Pancreas (tissue), 10 donors: ENCODE data around the gene MARVELD2. TPM values are rescaled to one million over a fixed set of nuclear protein-coding genes. Genes with fewer than 3 reads are reported as not detected.

ENCODE experiments used
- ATAC-seq, 4 donors: fragments of 200-7000 bp; cut with Tn5 transposase; one replicate each; pipeline versions ENCODE4 v1.8.0 to v1.9.1; 2020; ENCODE audit warnings: mild to moderate bottlenecking in 4 of 4, moderate library complexity in 4 of 4
- DNase-seq, 6 donors: peaks; one replicate each; pipeline ENCODE4 v3.0.0-alpha.2; 2020
- FAIRE-seq: peaks from 2 replicates; lab custom pipeline; 2012; peaks lifted over from hg19 to GRCh38; lab: Jason Lieb, UNC
- H3K27ac ChIP-seq, 4 donors: fragments of 200-600 bp; sonication (generic); 1 replicate in 3 of 4; 2 replicates in 1 of 4; pipeline versions ENCODE4 v1.5.0 to v1.8.0; 2020
- H3K27me3 ChIP-seq, 4 donors: fragments of 200-600 bp; one replicate each; pipeline ENCODE4 v1.8.0; 2021
- H3K36me3 ChIP-seq, 3 donors: fragments of 200-600 bp; sonication (generic) in 1 of 3; one replicate each; pipeline versions ENCODE4 v1.5.0 to v1.8.0; 2020 to 2021
- H3K4me1 ChIP-seq, 3 donors: fragments of 200-600 bp; one replicate each; pipeline ENCODE4 v1.8.0; 2021
- H3K4me3 ChIP-seq, 4 donors: fragments of 200-600 bp; sonication (generic) in 2 of 4; one replicate each; pipeline versions ENCODE4 v1.5.0 to v1.8.0; 2020 to 2021
- H3K9me3 ChIP-seq, 4 donors: fragments of 200-600 bp; one replicate each; pipeline ENCODE4 v1.8.0; 2021
- WGBS, 2 donors: extraction: QIAGEN DNeasy Blood & Tissue Kit; methylation state at CpG; one replicate each; pipeline ENCODE4 v1.1.7; 2013; 5-methylcytosine and 5-hydroxymethylcytosine counted together
- intact Hi-C, 3 donors: fragments of 100-400 bp; cut with DNase I; formaldehyde crosslinking; loops; one replicate each; pipeline versions ENCODE4 v1.11.1 to v1.14.2; 2022
- polyA plus RNA-seq, 2 donors: library from polyadenylated mRNA; stranded (reverse); fragments of 200-250 nt; gene quantifications; one replicate each; pipeline ENCODE4 v1.2.3, GENCODE V29; 2013
- total RNA-seq, 6 donors: library from RNA; stranded (reverse); fragmentation: NEBNext Ultra II Directional in 4 of 6; extraction: Animal tissue kit (Norgen Biotek cat#: 25700) in 4 of 6; gene quantifications; one replicate each; pipeline versions ENCODE4 v1.2.1 to v1.2.4, GENCODE V29; 2021 to 2023
- TF ChIP-seq, protein P1 (sequence below), 4 donors: fragments of 200-600 bp; sonication (generic) in 3 of 4; IDR thresholded peaks; one replicate each; pipeline versions ENCODE4 v1.5.0 to v1.8.0; 2021; ENCODE audit warnings: antibody characterized with exemption in 4 of 4
- donor health status: healthy with polysubstance abuse.
- donor health status: DM: no; HTN: no; CAD: no; lungs with moderate emphysema.
- donor health status: DM: no; HTN: no; CAD: no.
- donor health status: control.
- donor health status: control.
- donor health status: Bipolar disorder and iron deficiency.
- donor health status: DM: yes; HTN: yes; CAD: no.
- donor health status: DM: no; HTN: no; CAD: no.
- donor health status: DM: no; HTN: no; CAD: no.
- donor health status: DM: yes; HTN: yes; CAD: no.

MARVELD2 gene
- total and polyA plus RNA-seq, 8 donors, result 4.0 to 34.7 (median 17.4) TPM

DNA sequence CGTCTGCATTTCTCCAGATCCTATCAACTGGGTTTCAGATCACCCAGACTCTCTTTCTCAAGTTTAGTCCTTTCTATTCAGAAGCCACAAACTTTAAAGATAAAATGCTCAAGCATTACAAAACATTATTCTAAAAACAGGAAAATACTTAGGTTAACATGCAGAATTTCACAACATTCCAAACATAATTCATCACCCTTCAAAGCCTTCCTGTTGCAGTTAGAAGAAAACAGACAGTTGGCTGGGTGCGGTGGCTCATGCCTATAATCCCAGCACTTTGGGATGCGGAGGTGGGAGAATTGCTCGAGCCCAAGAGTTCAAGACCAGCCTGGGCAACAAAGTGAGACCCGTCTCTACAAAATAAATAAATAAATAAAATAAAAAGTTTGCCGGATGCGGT is 70.0 kb downstream of the MARVELD2 start:
- peaks cover 9 to 12% (median 10%) of the 10 kb centered on the region in 3 donors for H3K4me1 ChIP-seq
- peak overlapping the region in 1 of 4 donors; percentile 10 for H3K27ac ChIP-seq
- no peak overlapping the region for H3K4me3 ChIP-seq
- 84% methylated on average over 7 of the region's 7 CpGs for WGBS, 2 donors
- FAIRE-seq (no peak), ATAC-seq (no peak), DNase-seq (no peak)
- no peaks in the 10 kb centered on the region for H3K9me3 ChIP-seq
- no peaks in the 10 kb centered on the region for H3K27me3 ChIP-seq
- intact Hi-C loops, result no loop called here
- TF ChIP-seq, protein P1, sequence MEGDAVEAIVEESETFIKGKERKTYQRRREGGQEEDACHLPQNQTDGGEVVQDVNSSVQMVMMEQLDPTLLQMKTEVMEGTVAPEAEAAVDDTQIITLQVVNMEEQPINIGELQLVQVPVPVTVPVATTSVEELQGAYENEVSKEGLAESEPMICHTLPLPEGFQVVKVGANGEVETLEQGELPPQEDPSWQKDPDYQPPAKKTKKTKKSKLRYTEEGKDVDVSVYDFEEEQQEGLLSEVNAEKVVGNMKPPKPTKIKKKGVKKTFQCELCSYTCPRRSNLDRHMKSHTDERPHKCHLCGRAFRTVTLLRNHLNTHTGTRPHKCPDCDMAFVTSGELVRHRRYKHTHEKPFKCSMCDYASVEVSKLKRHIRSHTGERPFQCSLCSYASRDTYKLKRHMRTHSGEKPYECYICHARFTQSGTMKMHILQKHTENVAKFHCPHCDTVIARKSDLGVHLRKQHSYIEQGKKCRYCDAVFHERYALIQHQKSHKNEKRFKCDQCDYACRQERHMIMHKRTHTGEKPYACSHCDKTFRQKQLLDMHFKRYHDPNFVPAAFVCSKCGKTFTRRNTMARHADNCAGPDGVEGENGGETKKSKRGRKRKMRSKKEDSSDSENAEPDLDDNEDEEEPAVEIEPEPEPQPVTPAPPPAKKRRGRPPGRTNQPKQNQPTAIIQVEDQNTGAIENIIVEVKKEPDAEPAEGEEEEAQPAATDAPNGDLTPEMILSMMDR (IDR thresholded peaks at IDR 0.05), result no peak
- no peaks in the 10 kb centered on the region for H3K36me3 ChIP-seq

DNA sequence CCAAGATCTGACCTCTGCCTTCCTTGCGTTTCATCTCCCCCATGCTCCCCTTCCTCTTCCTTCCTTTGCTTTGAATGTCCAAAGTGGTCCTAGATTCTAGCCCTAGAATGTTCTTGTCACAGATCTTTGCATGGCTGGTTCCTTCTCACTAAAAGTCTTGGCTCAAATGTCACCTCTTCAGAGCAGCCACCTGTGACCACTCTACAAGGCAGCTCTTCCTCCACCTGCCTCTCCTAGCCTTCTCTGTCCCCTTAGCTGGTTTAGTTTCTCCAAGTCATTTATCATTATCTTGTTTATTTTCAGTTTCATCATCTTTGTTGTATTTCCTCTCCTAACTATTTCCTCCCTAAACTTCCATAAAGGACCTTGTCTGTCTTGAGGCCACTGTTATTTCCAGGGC is 70.6 kb downstream of the MARVELD2 start:
- ATAC-seq, result peak in 2 of 4 donors; percentile 10 to 21
- TF ChIP-seq, protein P1 (IDR thresholded peaks at IDR 0.05), result no peak
- Histone ChIP-seq H3K27me3 (no peaks in the 10 kb centered on the region), H3K27ac (peak overlapping the region in 1 of 4 donors; percentile 10), H3K4me1 (peaks cover 14 to 18% (median 15%) of the 10 kb centered on the region in 3 donors), H3K9me3 (no peaks in the 10 kb centered on the region), H3K36me3 (no peaks in the 10 kb centered on the region), H3K4me3 (no peak overlapping the region)
- intact Hi-C loops, result no loop called here
- 94 to 96% methylated on average over 1 of the region's 1 CpG for WGBS, 2 donors
- no peak for FAIRE-seq
- DNase-seq, result no peak

DNA sequence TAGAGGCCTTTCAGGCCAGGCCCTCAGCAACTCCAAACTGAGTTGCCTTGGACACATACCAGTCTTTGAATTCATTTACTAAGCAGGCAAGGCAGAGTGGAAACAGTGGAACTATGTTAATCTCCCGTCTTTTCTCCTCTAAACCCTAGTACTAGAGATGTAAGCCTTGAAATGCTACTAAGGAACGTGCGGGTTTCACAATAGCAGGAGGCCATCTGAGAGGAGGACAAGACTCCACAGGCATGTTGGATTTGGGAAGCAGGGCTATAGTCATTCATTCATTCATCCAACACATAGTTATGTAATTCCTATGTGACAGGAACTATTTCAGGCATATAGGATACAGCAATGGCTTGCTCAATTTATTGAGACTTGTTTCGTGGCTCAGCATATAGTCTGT is 74.3 kb downstream of the MARVELD2 start:
- H3K4me1 ChIP-seq, result peaks cover 14 to 26% (median 20%) of the 10 kb centered on the region in 3 donors
- H3K27me3 ChIP-seq, result no peaks in the 10 kb centered on the region
- no peaks in the 10 kb centered on the region for H3K9me3 ChIP-seq
- no peak for ATAC-seq
- H3K36me3 ChIP-seq, result no peaks in the 10 kb centered on the region
- no peak for DNase-seq
- intact Hi-C loops, result no loop called here
- no peak for FAIRE-seq
- no peak overlapping the region for H3K4me3 ChIP-seq
- TF ChIP-seq, protein P1 (IDR thresholded peaks at IDR 0.05), result no peak
- H3K27ac ChIP-seq, result peak overlapping the region in 2 of 4 donors; percentile 100
- WGBS, 2 donors, result 72 to 76% methylated on average over 4 of the region's 4 CpGs

DNA sequence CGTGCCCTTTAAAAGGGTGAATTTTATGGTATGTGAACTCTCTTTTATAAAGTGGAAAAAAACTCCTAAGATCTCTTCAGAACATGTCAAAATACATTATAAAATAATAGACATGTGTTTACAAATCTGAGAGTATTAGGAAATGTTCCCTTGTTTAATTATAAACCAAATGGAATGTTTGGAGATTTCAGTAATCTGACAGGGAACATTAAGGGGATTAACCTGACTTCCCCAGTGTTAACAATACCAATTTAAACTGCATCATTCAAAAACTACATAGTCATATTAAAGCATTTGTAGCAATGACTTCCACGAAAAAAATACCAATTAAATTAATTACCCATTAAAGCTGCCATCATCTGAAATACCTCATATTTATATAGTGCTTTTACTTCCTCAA is 76.1 kb downstream of the MARVELD2 start:
- H3K27me3 ChIP-seq, result no peaks in the 10 kb centered on the region
- intact Hi-C loops, result no loop called here
- TF ChIP-seq, protein P1 (IDR thresholded peaks at IDR 0.05), result no peak
- DNase-seq (no peak), FAIRE-seq (no peak), ATAC-seq (peak in 1 of 4 donors; percentile 7)
- H3K9me3 ChIP-seq, result no peaks in the 10 kb centered on the region
- H3K4me1 ChIP-seq, result peaks cover 19 to 34% (median 19%) of the 10 kb centered on the region in 3 donors
- H3K27ac ChIP-seq, result peak overlapping the region in 2 of 4 donors; percentile 100
- 24 to 25% methylated on average over 2 of the region's 2 CpGs for WGBS, 2 donors
- peak overlapping the region in 2 of 4 donors; percentile 52 to 67 for H3K4me3 ChIP-seq
- H3K36me3 ChIP-seq, result no peaks in the 10 kb centered on the region

DNA sequence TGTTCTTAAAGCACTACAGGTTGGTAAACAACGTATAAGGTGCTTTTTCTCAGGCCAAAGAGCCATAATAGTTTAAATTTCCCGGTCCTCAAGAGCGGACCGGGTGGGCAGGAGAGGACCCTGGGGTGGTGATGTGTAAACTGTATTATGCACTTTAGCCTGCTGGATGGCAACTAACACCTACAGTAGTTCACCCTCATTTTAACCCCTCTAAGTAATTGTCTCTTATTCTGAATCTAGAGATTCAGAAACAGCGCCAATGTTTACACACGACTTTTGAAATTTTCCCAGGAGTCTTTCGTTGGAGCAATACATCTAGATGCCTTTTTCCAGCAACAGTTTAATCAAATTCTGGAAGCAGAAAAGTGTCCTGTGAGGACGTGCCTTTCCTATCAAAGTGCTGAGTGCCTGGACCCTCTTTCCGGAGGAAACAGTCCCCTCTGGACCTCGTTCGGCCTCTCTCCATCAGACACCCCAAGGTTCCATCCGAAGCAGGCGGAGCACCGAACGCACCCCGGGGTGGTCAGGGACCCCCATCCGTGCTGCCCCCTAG is 77.0 kb downstream of the MARVELD2 start:
- H3K27ac ChIP-seq, result peak overlapping the region; percentile 84 to 100 (median 99)
- peaks cover 19 to 40% (median 23%) of the 10 kb centered on the region in 3 donors for H3K4me1 ChIP-seq
- H3K36me3 ChIP-seq, result no peaks in the 10 kb centered on the region
- FAIRE-seq (no peak), DNase-seq (no peak), ATAC-seq (peak in 2 of 4 donors; percentile 0 to 1)
- no peaks in the 10 kb centered on the region for H3K27me3 ChIP-seq
- H3K4me3 ChIP-seq, result peak overlapping the region; percentile 52 to 85 (median 66)
- intact Hi-C loops, result no loop called here
- WGBS, 2 donors, result 2 to 3% methylated on average over 17 of the region's 17 CpGs
- no peaks in the 10 kb centered on the region for H3K9me3 ChIP-seq
- TF ChIP-seq, protein P1 (IDR thresholded peaks at IDR 0.05), result no peak
